ENCODE data around the gene TDRD15. TPM values are rescaled to one million over a fixed set of nuclear protein-coding genes. Genes with fewer than 3 reads are reported as not detected.

The TDRD15 gene
- total and polyA plus RNA-seq, 2 of the 13 experiments (the other 11 are each of a cell fraction or from before 2014, with no cell fraction given): 0.12 to 0.29 TPM

DNA sequence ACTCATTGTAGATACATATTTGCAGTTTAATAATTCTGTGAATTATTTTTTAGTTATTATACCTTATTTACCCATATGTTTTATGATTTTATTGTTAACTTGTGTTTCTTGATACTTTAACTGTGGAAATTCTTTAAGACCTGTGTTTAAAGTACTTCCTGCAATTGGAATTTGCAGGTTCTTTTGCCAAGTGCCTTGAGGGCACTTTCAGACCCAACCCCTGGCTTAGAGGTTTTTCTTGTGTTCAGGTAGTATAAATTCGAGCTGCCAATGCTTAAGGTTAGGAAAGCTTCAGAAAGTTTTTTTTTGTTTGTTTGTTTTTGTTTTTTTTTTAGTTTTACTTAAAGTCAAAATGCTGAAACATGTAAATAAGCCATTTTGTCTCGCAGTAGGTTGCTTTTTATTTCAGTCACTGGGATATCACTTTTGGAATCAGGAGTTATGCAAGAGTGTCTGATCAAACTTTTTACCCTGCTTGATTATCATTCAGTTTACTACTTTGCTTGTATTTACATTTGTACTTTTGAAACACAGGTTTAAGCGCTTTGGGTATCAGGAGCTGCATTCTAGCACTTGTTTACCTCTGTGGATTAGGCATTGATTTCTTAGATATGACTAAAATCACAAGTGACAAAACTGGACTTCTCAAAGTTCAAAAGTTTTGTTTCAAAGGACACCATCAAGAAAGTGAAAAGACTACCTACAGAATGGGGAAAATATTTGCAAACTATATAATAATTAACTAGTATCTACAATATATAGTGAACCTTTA lies 31.8 kb downstream of the TDRD15 start (continued):
- TF ChIP-seq, protein P1, sequence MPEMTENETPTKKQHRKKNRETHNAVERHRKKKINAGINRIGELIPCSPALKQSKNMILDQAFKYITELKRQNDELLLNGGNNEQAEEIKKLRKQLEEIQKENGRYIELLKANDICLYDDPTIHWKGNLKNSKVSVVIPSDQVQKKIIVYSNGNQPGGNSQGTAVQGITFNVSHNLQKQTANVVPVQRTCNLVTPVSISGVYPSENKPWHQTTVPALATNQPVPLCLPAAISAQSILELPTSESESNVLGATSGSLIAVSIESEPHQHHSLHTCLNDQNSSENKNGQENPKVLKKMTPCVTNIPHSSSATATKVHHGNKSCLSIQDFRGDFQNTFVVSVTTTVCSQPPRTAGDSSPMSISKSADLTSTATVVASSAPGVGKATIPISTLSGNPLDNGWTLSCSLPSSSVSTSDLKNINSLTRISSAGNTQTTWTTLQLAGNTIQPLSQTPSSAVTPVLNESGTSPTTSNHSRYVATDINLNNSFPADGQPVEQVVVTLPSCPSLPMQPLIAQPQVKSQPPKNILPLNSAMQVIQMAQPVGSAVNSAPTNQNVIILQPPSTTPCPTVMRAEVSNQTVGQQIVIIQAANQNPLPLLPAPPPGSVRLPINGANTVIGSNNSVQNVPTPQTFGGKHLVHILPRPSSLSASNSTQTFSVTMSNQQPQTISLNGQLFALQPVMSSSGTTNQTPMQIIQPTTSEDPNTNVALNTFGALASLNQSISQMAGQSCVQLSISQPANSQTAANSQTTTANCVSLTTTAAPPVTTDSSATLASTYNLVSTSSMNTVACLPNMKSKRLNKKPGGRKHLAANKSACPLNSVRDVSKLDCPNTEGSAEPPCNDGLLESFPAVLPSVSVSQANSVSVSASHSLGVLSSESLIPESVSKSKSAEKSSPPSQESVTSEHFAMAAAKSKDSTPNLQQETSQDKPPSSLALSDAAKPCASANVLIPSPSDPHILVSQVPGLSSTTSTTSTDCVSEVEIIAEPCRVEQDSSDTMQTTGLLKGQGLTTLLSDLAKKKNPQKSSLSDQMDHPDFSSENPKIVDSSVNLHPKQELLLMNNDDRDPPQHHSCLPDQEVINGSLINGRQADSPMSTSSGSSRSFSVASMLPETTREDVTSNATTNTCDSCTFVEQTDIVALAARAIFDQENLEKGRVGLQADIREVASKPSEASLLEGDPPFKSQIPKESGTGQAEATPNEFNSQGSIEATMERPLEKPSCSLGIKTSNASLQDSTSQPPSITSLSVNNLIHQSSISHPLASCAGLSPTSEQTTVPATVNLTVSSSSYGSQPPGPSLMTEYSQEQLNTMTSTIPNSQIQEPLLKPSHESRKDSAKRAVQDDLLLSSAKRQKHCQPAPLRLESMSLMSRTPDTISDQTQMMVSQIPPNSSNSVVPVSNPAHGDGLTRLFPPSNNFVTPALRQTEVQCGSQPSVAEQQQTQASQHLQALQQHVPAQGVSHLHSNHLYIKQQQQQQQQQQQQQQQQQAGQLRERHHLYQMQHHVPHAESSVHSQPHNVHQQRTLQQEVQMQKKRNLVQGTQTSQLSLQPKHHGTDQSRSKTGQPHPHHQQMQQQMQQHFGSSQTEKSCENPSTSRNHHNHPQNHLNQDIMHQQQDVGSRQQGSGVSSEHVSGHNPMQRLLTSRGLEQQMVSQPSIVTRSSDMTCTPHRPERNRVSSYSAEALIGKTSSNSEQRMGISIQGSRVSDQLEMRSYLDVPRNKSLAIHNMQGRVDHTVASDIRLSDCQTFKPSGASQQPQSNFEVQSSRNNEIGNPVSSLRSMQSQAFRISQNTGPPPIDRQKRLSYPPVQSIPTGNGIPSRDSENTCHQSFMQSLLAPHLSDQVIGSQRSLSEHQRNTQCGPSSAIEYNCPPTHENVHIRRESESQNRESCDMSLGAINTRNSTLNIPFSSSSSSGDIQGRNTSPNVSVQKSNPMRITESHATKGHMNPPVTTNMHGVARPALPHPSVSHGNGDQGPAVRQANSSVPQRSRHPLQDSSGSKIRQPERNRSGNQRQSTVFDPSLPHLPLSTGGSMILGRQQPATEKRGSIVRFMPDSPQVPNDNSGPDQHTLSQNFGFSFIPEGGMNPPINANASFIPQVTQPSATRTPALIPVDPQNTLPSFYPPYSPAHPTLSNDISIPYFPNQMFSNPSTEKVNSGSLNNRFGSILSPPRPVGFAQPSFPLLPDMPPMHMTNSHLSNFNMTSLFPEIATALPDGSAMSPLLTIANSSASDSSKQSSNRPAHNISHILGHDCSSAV (CRISPR knock-in tag; IDR thresholded peaks at IDR 0.05; ENCODE audit: borderline replicate concordance): no peak
- TF ChIP-seq PBX3 (CRISPR knock-in tag; IDR thresholded peaks at IDR 0.05; ENCODE audit: borderline replicate concordance): no peak
- no peak for TF ChIP-seq YEATS4 (CRISPR knock-in tag; IDR thresholded peaks at IDR 0.05; ENCODE audit: borderline replicate concordance)
- TF ChIP-seq SCMH1 (CRISPR knock-in tag; IDR thresholded peaks at IDR 0.05; ENCODE audit: borderline replicate concordance): no peak
- TF ChIP-seq ZBTB43 (CRISPR knock-in tag; conservative IDR thresholded peaks at IDR 0.05): 0 out of 2 replicates have a peak, but pooled peaks have one; percentile 23
- no peak for TF ChIP-seq ZBTB33 (CRISPR knock-in tag; IDR thresholded peaks at IDR 0.05)
- no peak; the same call in 1 of the 2 replicates for TF ChIP-seq MIER2 (CRISPR knock-in tag; IDR thresholded peaks at IDR 0.05)
- TF ChIP-seq ATF6 (CRISPR knock-in tag; conservative IDR thresholded peaks at IDR 0.05): no peak
- TF ChIP-seq ATF1 (CRISPR knock-in tag; IDR thresholded peaks at IDR 0.05): peak; percentile 52
- TF ChIP-seq ZNF746 (CRISPR knock-in tag; IDR thresholded peaks at IDR 0.05): no peak
- TF ChIP-seq ZNF34 (CRISPR knock-in tag; IDR thresholded peaks at IDR 0.05; ENCODE audit: borderline replicate concordance): no peak
- no peak for TF ChIP-seq ZFP36L2 (CRISPR knock-in tag; IDR thresholded peaks at IDR 0.05)
- no peak for TF ChIP-seq ZBTB42 (CRISPR knock-in tag; IDR thresholded peaks at IDR 0.05)
- TF ChIP-seq ZNF792 (CRISPR knock-in tag; IDR thresholded peaks at IDR 0.05): 0 out of 2 replicates have a peak, but pooled peaks have one; percentile 36

Measured in HepG2 (cell line).